ENCODE data around the gene EGFL7. TPM values are rescaled to one million over a fixed set of nuclear protein-coding genes. Genes with fewer than 3 reads are reported as not detected.

Gene EGFL7
- total and polyA plus RNA-seq, 2 of the 13 experiments (the other 11 are each of a cell fraction or from before 2014, with no cell fraction given), result 0.20 to 5.1 TPM

GRCh38 chr9:136645903-136646754 lies 16.6 kb upstream of the EGFL7 start (continued):
- TF ChIP-seq ZNF503 (CRISPR knock-in tag; IDR thresholded peaks at IDR 0.05), result no peak
- no peak for TF ChIP-seq ARNT2 (CRISPR knock-in tag; IDR thresholded peaks at IDR 0.05; ENCODE audit: low read depth)
- TF ChIP-seq CBX2 (IDR thresholded peaks at IDR 0.05; ENCODE audit: low read depth, low read length), result no peak
- TF ChIP-seq CBX2 (CRISPR knock-in tag; IDR thresholded peaks at IDR 0.05; ENCODE audit: low read depth), result 0 out of 2 replicates have a peak, but pooled peaks have one; percentile 23
- TF ChIP-seq EEA1 (CRISPR knock-in tag; IDR thresholded peaks at IDR 0.05; ENCODE audit: borderline replicate concordance), result peak; percentile 37; the same call in 1 of the 2 replicates
- TF ChIP-seq GPN1 (CRISPR knock-in tag; IDR thresholded peaks at IDR 0.05; ENCODE audit: borderline replicate concordance), result no peak
- TF ChIP-seq ZGPAT (CRISPR knock-in tag; IDR thresholded peaks at IDR 0.05), result peak; percentile 55; the same call in 1 of the 2 replicates
- no peak for TF ChIP-seq ZNF350 (CRISPR knock-in tag; IDR thresholded peaks at IDR 0.05; ENCODE audit: borderline replicate concordance, low read depth)
- TF ChIP-seq ZNF333 (CRISPR knock-in tag; IDR thresholded peaks at IDR 0.05; ENCODE audit: borderline replicate concordance), result peak; percentile 31; the same call in 1 of the 2 replicates
- no peak for TF ChIP-seq ZNF136 (CRISPR knock-in tag; IDR thresholded peaks at IDR 0.05; ENCODE audit: low read depth)
- peak; percentile 47; the same call in 1 of the 2 replicates for TF ChIP-seq ERF (CRISPR knock-in tag; IDR thresholded peaks at IDR 0.05)
- no peak for TF ChIP-seq PHB2 (IDR thresholded peaks at IDR 0.05; ENCODE audit: partially characterized antibody)
- TF ChIP-seq KLF6 (CRISPR knock-in tag; IDR thresholded peaks at IDR 0.05), result no peak
- no peak for TF ChIP-seq ZFP36L2 (CRISPR knock-in tag; IDR thresholded peaks at IDR 0.05)
- TF ChIP-seq RFX5 (IDR thresholded peaks at IDR 0.05; ENCODE audit: low read depth, low read length), result no peak
- no peak for TF ChIP-seq SSRP1 (CRISPR knock-in tag; IDR thresholded peaks at IDR 0.05)
- TF ChIP-seq FOXJ3 (CRISPR knock-in tag; IDR thresholded peaks at IDR 0.05; ENCODE audit: borderline replicate concordance), result no peak
- no peak for TF ChIP-seq ZBTB37 (CRISPR knock-in tag; IDR thresholded peaks at IDR 0.05)
- TF ChIP-seq ZFY (CRISPR knock-in tag; IDR thresholded peaks at IDR 0.05), result no peak
- TF ChIP-seq SALL1 (CRISPR knock-in tag; IDR thresholded peaks at IDR 0.05), result peak; percentile 32; the same call in 1 of the 2 replicates
- 0 out of 2 replicates have a peak, but pooled peaks have one; percentile 42 for TF ChIP-seq MTA1 (CRISPR knock-in tag; IDR thresholded peaks at IDR 0.05; ENCODE audit: borderline replicate concordance)

Data from HepG2 (cell line).